Measurements from ENCODE around the gene CAMSAP3.

DNA sequence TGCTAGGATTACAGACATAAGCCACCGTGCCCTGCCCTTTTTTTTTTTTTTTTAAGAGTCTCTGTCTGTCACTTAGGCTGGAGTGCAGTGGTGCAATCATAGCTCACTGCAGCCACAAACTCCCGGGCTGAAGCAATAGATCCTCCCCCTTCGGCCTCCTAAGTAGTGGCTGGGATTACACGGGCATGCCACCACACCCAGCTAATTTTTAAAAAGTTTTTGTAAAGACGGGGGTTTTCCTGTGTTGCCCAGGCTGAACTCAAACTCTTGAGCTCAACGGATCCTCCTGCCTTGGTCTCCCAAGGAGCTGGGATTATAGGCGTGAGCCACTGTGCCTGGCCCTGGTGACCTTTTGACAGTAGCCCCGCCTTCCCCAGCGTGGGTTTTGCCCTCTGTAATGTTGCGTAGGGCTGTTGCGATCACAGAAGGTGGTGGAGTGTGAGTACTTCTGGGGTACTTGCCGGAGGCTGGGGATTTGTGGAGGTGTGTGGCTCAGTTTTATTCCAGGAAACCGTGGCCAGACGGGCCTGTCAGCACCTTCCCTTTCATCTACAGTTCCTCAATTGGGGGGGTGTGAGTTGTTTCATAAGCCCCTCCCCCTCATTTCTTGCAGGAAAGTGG, 61.6 kb downstream of the CAMSAP3 start:
- TF ChIP-seq, protein P1, sequence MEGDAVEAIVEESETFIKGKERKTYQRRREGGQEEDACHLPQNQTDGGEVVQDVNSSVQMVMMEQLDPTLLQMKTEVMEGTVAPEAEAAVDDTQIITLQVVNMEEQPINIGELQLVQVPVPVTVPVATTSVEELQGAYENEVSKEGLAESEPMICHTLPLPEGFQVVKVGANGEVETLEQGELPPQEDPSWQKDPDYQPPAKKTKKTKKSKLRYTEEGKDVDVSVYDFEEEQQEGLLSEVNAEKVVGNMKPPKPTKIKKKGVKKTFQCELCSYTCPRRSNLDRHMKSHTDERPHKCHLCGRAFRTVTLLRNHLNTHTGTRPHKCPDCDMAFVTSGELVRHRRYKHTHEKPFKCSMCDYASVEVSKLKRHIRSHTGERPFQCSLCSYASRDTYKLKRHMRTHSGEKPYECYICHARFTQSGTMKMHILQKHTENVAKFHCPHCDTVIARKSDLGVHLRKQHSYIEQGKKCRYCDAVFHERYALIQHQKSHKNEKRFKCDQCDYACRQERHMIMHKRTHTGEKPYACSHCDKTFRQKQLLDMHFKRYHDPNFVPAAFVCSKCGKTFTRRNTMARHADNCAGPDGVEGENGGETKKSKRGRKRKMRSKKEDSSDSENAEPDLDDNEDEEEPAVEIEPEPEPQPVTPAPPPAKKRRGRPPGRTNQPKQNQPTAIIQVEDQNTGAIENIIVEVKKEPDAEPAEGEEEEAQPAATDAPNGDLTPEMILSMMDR (conservative IDR thresholded peaks at IDR 0.05) = no peak
- TF ChIP-seq ZFX (IDR thresholded peaks at IDR 0.05) = no peak

Data from C4-2B (cell line).